HuH-7.5 (cell line): ENCODE results near the gene TRAF2.
"Not testable (repeated sequence)": the region's sequence is repeated elsewhere in the genome, so short reads cannot be mapped to it uniquely, and the experiment has no call there.

Experiments
- DNase-seq: peaks from one replicate; pipeline ENCODE4 v3.0.0; 2011; ENCODE audit warnings: low spot score

The TRAF2 gene

GRCh38 chr9:136885950-136886578, at the start of gene TRAF2:
TSS of gene TRAF2 (plus strand) at chr9:136886516. CDS start at chr9:136898741, 12,225 bp downstream.
- peak; percentile 100 for DNase-seq

GRCh38 chr9:136837146-136837855, 49.0 kb upstream of the TRAF2 start:
- DNase-seq = no peak

GRCh38 chr9:136837856-136838277, 48.4 kb upstream of the TRAF2 start:
- not testable (repeated sequence) for DNase-seq

GRCh38 chr9:136838314-136839228, 47.7 kb upstream of the TRAF2 start:
- no peak for DNase-seq

- no peak for DNase-seq
Measured at GRCh38 chr9:136839229-136840139, 46.8 kb upstream of the TRAF2 start.

- DNase-seq = no peak
Measured at GRCh38 chr9:136840140-136840876, 46.0 kb upstream of the TRAF2 start.

GRCh38 chr9:136840877-136841645, 45.3 kb upstream of the TRAF2 start:
- DNase-seq = no peak

GRCh38 chr9:136841646-136842379, 44.5 kb upstream of the TRAF2 start:
- DNase-seq = not testable (repeated sequence)

- DNase-seq = peak; percentile 96
Measured at GRCh38 chr9:136842380-136842948, 43.9 kb upstream of the TRAF2 start, which contains the start of gene AJM1. TSS of gene AJM1 (plus strand) at chr9:136842478. CDS start at chr9:136844415, 1,937 bp downstream.

- DNase-seq = not testable (repeated sequence)
Measured at GRCh38 chr9:136843159-136843800, 43.0 kb upstream of the TRAF2 start.

- not testable (repeated sequence) for DNase-seq
Measured at GRCh38 chr9:136843801-136844740, 42.2 kb upstream of the TRAF2 start.

GRCh38 chr9:136844761-136845464, 41.4 kb upstream of the TRAF2 start:
- no peak for DNase-seq

- no peak for DNase-seq
Measured at GRCh38 chr9:136845465-136846260, 40.7 kb upstream of the TRAF2 start.

GRCh38 chr9:136846376-136847087, 39.8 kb upstream of the TRAF2 start:
- DNase-seq = no peak
